ENCODE measurements around the gene TENT5C.

GRCh38 chr1:117622726-117623125 is 16.9 kb downstream of the TENT5C start:
- TF ChIP-seq GTF2F1 (IDR thresholded peaks at IDR 0.05; ENCODE audit: borderline replicate concordance, low read depth, low read length) (no peak), CTCF (IDR thresholded peaks at IDR 0.05; ENCODE audit: control extremely low read depth in 1 of 3, insufficient read depth in 1 of 3, low read depth in 1 of 3, low read length in 3 of 3) (no peak), ATF3 (IDR thresholded peaks at IDR 0.05; ENCODE audit: insufficient read depth, low read depth, low read length) (no peak), NRF1 (IDR thresholded peaks at IDR 0.05; ENCODE audit: low read depth, low read length) (no peak), RFX5 (IDR thresholded peaks at IDR 0.05; ENCODE audit: borderline replicate concordance, low read depth, low read length) (no peak)
